ENCODE data around the gene RAB6B.

Gene RAB6B

DNA sequence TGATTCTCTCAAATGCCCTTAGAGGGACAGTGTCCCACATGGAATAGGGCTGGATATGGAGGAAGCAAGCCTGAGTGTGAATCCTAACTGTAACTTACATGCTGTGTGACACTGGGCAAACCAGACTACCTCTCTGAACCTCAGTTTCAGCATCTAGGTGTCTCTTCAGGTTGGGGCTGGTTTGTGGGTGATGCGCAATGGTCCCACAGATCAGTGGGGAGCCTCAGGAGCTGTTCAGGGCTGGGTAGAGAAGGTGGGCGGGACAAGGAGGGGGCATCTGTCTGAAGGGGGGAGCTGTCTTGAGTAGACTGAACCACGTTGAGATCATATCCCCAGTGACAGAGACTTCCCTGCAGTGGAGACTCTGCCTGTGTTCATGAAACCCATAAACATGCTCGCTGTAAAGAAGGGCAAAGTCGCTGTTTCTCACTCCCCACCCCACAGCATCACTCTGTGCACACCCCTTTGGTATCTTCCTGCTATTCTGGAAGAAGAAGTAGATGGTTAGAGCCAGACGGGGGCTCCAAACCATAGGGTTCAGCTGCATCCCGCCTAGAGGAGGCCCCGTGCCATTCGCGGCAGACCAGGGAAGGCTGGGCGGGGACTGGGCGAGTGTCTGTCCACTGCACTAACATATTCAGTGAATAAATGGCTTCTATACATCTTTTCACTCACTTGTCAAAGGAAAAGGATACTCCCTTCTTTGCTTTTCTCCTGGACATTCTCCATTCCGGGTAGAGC is 61.6 kb downstream of the RAB6B start:
- DNase-seq (ENCODE audit: low read depth in 2 of 2) = no peak
- no peak overlapping the region for H3K4me3 ChIP-seq (replicated peaks in 1 of 2; ENCODE audit: low read depth in 2 of 2, low read length in 2 of 2)
- TF ChIP-seq, protein P1, sequence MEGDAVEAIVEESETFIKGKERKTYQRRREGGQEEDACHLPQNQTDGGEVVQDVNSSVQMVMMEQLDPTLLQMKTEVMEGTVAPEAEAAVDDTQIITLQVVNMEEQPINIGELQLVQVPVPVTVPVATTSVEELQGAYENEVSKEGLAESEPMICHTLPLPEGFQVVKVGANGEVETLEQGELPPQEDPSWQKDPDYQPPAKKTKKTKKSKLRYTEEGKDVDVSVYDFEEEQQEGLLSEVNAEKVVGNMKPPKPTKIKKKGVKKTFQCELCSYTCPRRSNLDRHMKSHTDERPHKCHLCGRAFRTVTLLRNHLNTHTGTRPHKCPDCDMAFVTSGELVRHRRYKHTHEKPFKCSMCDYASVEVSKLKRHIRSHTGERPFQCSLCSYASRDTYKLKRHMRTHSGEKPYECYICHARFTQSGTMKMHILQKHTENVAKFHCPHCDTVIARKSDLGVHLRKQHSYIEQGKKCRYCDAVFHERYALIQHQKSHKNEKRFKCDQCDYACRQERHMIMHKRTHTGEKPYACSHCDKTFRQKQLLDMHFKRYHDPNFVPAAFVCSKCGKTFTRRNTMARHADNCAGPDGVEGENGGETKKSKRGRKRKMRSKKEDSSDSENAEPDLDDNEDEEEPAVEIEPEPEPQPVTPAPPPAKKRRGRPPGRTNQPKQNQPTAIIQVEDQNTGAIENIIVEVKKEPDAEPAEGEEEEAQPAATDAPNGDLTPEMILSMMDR (IDR thresholded peaks at IDR 0.05; ENCODE audit: low read depth, low read length) = no peak

DNA sequence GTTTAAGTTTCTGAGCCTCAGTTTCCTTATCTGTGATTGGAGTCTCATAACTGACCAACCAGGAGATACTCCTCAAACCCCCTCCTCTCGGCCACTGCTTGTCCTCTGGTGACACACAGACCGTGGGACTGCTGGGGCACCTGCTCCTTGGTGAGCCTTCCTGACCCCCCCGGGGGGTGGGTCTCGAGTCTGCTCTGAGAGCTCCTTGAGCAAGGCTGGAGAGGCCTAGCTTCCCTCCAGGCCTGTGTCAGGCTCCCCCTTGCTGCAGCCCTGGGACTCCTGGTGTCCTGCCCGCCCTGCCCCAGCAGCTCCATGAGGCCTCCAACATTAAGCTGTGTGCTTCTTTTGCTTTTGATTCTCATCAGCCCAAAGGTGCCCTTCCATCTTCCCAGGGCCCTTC is 62.4 kb downstream of the RAB6B start:
- no peak overlapping the region for H3K4me3 ChIP-seq (replicated peaks in 1 of 2; ENCODE audit: low read depth in 2 of 2, low read length in 2 of 2)
- DNase-seq (ENCODE audit: low read depth in 2 of 2) = no peak
- TF ChIP-seq, protein P1 (IDR thresholded peaks at IDR 0.05; ENCODE audit: low read depth, low read length) = no peak

DNA sequence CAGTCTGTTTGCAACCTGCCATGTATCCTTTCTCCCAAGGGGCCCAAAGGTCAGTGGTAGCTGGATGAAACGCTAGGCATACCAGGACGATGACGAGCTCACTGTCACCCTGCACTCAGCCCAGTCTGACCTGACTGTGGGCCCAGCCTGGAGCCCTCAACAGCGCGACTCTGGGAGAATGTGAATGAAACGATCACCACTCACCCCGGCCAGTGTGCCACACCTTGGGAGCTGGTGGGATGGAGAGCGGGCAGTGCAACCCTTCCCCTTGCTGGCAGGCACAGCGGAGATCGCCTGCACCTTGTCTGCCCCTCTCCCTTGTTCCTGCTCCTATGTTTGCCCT is 62.9 kb downstream of the RAB6B start:
- TF ChIP-seq, protein P1 (IDR thresholded peaks at IDR 0.05; ENCODE audit: low read depth, low read length) = no peak
- no peak overlapping the region for H3K4me3 ChIP-seq (replicated peaks in 1 of 2; ENCODE audit: low read depth in 2 of 2, low read length in 2 of 2)
- no peak for DNase-seq (ENCODE audit: low read depth in 2 of 2)

DNA sequence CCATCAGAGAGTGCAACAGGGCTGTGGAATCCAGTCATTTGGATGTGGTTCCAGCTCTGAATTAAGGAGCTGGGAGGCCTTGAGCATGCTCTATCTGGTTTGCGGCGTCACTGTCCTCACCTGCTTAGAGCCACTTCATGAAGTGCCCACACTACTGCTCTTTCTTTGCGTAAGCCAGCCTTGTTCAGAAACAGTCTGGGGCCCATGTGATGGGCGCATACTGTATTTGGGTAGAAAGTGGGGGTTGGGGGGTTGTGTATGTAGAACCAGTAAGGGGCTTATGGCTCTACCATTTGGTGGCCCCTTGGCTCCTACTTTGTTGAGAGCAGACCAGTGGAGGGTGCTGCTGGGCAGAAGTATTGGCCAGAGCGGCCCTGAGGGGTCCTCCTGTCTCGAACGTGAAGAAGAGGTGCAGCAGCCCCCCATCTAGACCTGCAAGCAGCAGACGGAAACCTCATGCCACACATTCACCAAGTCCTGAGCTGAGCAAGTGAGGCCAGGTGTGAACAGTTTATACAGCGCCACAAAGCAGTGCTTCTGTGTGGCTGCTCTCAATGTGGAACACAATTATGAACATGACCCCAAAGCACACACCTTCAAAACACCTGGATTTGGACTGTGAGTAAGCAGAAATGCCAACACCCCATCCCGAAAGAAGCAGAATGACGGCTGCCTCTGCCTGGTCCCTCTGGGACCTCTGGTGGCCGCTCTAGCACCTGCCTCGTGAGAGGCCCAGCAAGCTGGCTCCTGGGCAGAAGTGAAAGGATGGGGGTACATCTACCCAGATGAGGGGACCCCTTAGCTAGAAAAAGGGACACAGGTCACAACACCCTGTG is 63.5 kb downstream of the RAB6B start:
- TF ChIP-seq, protein P1 (IDR thresholded peaks at IDR 0.05; ENCODE audit: low read depth, low read length) = no peak
- no peak overlapping the region for H3K4me3 ChIP-seq (replicated peaks in 1 of 2; ENCODE audit: low read depth in 2 of 2, low read length in 2 of 2)
- DNase-seq (ENCODE audit: low read depth in 2 of 2) = no peak

DNA sequence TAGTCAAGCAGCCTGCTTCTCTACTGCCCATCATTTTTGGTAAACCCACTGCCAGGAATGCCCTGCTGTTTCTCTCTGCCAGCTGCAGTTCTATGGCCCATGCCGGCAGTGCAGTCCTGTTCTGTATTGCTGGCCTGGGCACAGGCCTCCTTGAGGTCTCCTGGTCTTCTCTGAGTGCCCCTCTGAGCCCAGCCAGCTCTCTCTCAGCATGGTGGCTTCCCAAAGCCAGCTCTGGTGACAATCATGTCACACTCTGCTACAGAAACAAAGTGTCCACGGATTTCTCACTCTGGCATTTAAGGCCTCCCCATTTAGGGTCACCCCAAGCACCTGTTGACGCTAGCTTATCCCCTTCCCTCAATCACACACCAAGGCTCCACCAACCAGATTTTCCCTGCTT is 65.6 kb downstream of the RAB6B start:
- no peak overlapping the region for H3K4me3 ChIP-seq (replicated peaks in 1 of 2; ENCODE audit: low read depth in 2 of 2, low read length in 2 of 2)

DNA sequence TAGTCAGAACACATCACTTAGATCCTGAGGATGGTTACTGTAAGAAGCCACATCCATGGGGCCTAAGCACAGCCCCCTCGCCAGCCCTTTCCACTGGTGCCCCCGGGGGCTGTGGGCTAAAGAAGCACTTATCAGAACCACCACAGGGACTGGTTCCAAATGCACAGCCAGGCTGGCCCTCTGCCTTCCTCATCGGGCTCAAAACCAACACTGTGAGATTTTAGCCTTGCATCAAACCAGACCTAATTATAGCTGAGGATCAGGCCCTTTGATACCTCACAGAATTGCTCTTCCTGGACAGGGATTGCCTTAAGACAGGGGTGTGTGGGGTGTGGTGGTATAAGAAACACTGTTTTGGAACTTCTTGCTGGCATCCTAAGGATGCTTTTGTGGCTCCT is 66.4 kb downstream of the RAB6B start:
- no peak overlapping the region for H3K4me3 ChIP-seq (replicated peaks in 1 of 2; ENCODE audit: low read depth in 2 of 2, low read length in 2 of 2)
- TF ChIP-seq, protein P1 (IDR thresholded peaks at IDR 0.05; ENCODE audit: low read depth, low read length) = no peak
- DNase-seq (ENCODE audit: low read depth in 2 of 2) = no peak

More for the DNA sequence above, 65.6 kb downstream of the RAB6B start:
- no peak for DNase-seq (ENCODE audit: low read depth in 2 of 2)
- TF ChIP-seq, protein P1 (IDR thresholded peaks at IDR 0.05; ENCODE audit: low read depth, low read length) = no peak

Measured in cardiac fibroblast (primary cell).